CD4-positive, alpha-beta T cell treated with Interleukin-6 at 100 ng/mL for 8 hours (primary cell): ENCODE measurements around the gene FBXL7.

Source experiments
- DNase-seq: peaks from one replicate; pipeline ENCODE4 v3.0.0-alpha.2; 2020; ENCODE audit warnings: mixed read lengths, low spot score

FBXL7 gene

GRCh38 chr5:15951550-15951949 is 451.6 kb downstream of the FBXL7 start:
- DNase-seq: no peak

GRCh38 chr5:15956622-15957021 is 456.6 kb downstream of the FBXL7 start:
- DNase-seq: no peak

GRCh38 chr5:15957124-15957523 is 457.1 kb downstream of the FBXL7 start:
- DNase-seq: no peak

- no peak for DNase-seq
Measured at GRCh38 chr5:15959370-15960164, 459.6 kb downstream of the FBXL7 start.

GRCh38 chr5:15966066-15966640 is 466.2 kb downstream of the FBXL7 start:
- DNase-seq: no peak

- no peak for DNase-seq
Measured at GRCh38 chr5:15966651-15967050, 466.7 kb downstream of the FBXL7 start.

- DNase-seq: no peak
Measured at GRCh38 chr5:15968993-15969392, 469.0 kb downstream of the FBXL7 start.

GRCh38 chr5:15977851-15978250 is 477.9 kb downstream of the FBXL7 start:
- DNase-seq: no peak

- no peak for DNase-seq
Measured at GRCh38 chr5:15980835-15981234, 480.9 kb downstream of the FBXL7 start.

- DNase-seq: no peak
Measured at GRCh38 chr5:15983392-15983791, 483.4 kb downstream of the FBXL7 start.
